Inflammatory macrophage treated with lipopolysaccharide for 1 hour (primary cell): ENCODE measurements around the gene LRG1.

Source experiments
- DNase-seq, 2 donors: peaks; one replicate each; pipeline ENCODE4 v3.0.0-alpha.2; 2020 to 2022

LRG1 gene

DNA sequence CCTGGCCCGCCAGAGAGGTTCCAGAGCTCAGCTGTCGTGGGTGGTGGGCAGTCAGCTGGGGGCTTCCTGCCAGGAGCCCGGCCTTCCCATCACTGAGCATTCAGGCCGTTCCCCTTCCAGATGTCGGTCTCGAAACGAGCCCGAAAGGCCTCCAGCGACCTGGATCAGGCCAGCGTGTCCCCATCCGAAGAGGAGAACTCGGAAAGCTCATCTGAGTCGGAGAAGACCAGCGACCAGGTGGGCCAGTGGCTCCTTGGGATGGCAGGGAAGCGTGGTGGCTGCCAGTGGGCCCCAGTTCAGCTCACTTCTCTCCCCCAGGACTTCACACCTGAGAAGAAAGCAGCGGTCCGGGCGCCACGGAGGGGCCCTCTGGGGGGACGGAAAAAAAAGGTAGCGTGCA is 48.4 kb downstream of the LRG1 start:
- DNase-seq, result no peak

DNA sequence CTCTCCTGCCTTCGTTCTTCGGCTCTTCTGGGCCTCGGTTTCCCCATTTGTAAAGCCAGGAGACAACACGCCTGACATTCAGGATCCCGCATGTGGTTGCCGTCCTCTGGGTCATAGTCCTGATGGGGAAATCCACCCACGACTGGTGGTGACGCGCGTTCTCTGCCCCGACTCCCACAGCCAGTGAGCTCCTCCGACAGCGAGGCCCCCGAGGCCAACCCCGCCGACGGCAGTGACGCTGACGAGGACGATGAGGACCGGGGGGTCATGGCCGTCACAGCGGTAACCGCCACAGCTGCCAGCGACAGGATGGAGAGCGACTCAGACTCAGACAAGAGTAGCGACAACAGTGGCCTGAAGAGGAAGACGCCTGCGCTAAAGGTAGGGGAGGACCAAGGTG is 51.3 kb downstream of the LRG1 start:
- DNase-seq, result no peak

DNA sequence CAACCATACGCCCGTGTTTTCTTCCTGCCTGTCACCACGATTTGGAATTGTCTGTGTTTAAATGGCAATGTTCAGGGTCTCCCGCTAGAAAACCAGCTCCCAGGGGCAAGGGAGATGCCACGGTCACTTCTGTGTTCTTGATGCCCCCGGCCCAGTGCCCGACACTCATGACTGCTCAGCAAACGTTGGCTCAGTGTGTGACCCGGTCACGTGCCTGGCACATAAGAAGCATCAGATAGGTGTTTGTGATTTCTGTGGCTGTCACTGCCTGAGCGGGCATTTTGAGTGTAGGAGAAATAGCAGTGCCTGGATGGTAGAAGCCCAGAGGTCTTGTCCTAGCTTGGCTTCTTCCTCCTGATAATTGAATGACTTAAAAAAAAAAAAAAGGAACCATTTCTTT is 52.3 kb downstream of the LRG1 start:
- DNase-seq, result no peak
